ENCODE measurements around the gene ATP13A1. TPM values are rescaled to one million over a fixed set of nuclear protein-coding genes. Genes with fewer than 3 reads are reported as not detected.
A peak's percentile ranks its signal among the peaks of the same experiment; 100 is the strongest.

Gene ATP13A1
- polyA plus RNA-seq, 3 donors: 16.9 to 106 (median 21.9) TPM

- Mint-ChIP-seq H3K4me3 (no peak overlapping the region), H3K9me3 (no peaks in the 10 kb centered on the region), H3K27ac (no peak overlapping the region), H3K27me3 (ENCODE audit: low read depth in 3 of 3) (peaks cover 0 to 2% (median 1%) of the 10 kb centered on the region in 3 donors), H3K36me3 (peaks cover 62 to 89% of the 10 kb centered on the region in 2 donors), H3K4me1 (peaks cover 22% of the 10 kb centered on the region)
- H4K20me1 ChIP-seq (ENCODE audit: insufficient read depth, low read length): peaks cover 92% of the 10 kb centered on the region
- peaks cover 64% of the 10 kb centered on the region for H3K79me2 ChIP-seq (ENCODE audit: insufficient read depth, low read length)
- intact Hi-C loops (cut with micrococcal nuclease): no loop called here
- H3K4me3 ChIP-seq (replicated peaks in 1 of 3; ENCODE audit: low read depth in 2 of 3, low read length in 3 of 3): no peak overlapping the region
- H3K9me3 ChIP-seq (replicated peaks in 1 of 2; ENCODE audit: control insufficient read depth in 1 of 2, insufficient read depth in 1 of 2, low read length in 2 of 2): no peaks in the 10 kb centered on the region
- WGBS (ENCODE audit: insufficient coverage): 96% methylated on average over 43 of the region's 53 CpGs
- no peak for DNase-seq
- peaks cover 27 to 30% of the 10 kb centered on the region in 2 donors for H3K4me1 ChIP-seq (ENCODE audit: control insufficient read depth in 1 of 2, insufficient read depth in 2 of 2, low read length in 2 of 2)
- peaks cover 77 to 92% of the 10 kb centered on the region in 2 donors for H3K36me3 ChIP-seq (replicated peaks in 1 of 2; ENCODE audit: control insufficient read depth in 1 of 2, insufficient read depth in 2 of 2, low read length in 2 of 2)
- H2AFZ ChIP-seq (ENCODE audit: insufficient read depth, low read depth, low read length, poor library complexity, severe bottlenecking): no peak overlapping the region
- no peak overlapping the region for H3K9ac ChIP-seq (ENCODE audit: insufficient read depth, low read length, poor library complexity, severe bottlenecking)
- H3K27me3 ChIP-seq (ENCODE audit: control insufficient read depth in 2 of 2, insufficient read depth in 2 of 2, low read length in 2 of 2): no peaks in the 10 kb centered on the region
- no peak overlapping the region for H3K4me2 ChIP-seq (replicated peaks; ENCODE audit: extremely low read depth, low read length, poor library complexity, severe bottlenecking)
- no peak for TF ChIP-seq CTCF (IDR thresholded peaks at IDR 0.05)
- no peak overlapping the region for H3K27ac ChIP-seq (ENCODE audit: low read depth in 1 of 2, low read length in 2 of 2)
Measured at GRCh38 chr19:19637523-19638251, 25.8 kb downstream of the ATP13A1 start.

- H3K4me2 ChIP-seq (replicated peaks; ENCODE audit: extremely low read depth, low read length, poor library complexity, severe bottlenecking): no peak overlapping the region
- peaks cover 92% of the 10 kb centered on the region for H4K20me1 ChIP-seq (ENCODE audit: insufficient read depth, low read length)
- H3K27me3 Mint-ChIP-seq (ENCODE audit: low read depth in 3 of 3): peaks cover 0 to 2% (median 1%) of the 10 kb centered on the region in 3 donors
- peak overlapping the region in 1 of 2 donors; percentile 31 for H3K27ac ChIP-seq (ENCODE audit: low read depth in 1 of 2, low read length in 2 of 2)
- H3K36me3 Mint-ChIP-seq: peaks cover 65 to 92% of the 10 kb centered on the region in 2 donors
- peaks cover 18% of the 10 kb centered on the region for H3K4me1 Mint-ChIP-seq
- peaks cover 59% of the 10 kb centered on the region for H3K79me2 ChIP-seq (ENCODE audit: insufficient read depth, low read length)
- DNase-seq: no peak
- H3K4me3 ChIP-seq (replicated peaks in 1 of 3; ENCODE audit: low read depth in 2 of 3, low read length in 3 of 3): no peak overlapping the region
- intact Hi-C loops (cut with micrococcal nuclease): no loop called here
- H3K4me3 Mint-ChIP-seq: no peak overlapping the region
- H3K9ac ChIP-seq (ENCODE audit: insufficient read depth, low read length, poor library complexity, severe bottlenecking): no peak overlapping the region
- H2AFZ ChIP-seq (ENCODE audit: insufficient read depth, low read depth, low read length, poor library complexity, severe bottlenecking): no peak overlapping the region
- no peaks in the 10 kb centered on the region for H3K9me3 ChIP-seq (replicated peaks in 1 of 2; ENCODE audit: control insufficient read depth in 1 of 2, insufficient read depth in 1 of 2, low read length in 2 of 2)
- no peaks in the 10 kb centered on the region for H3K27me3 ChIP-seq (ENCODE audit: control insufficient read depth in 2 of 2, insufficient read depth in 2 of 2, low read length in 2 of 2)
- no peak overlapping the region for H3K27ac Mint-ChIP-seq
- no peak for TF ChIP-seq CTCF (IDR thresholded peaks at IDR 0.05)
- no peaks in the 10 kb centered on the region for H3K9me3 Mint-ChIP-seq
- H3K36me3 ChIP-seq (replicated peaks in 1 of 2; ENCODE audit: control insufficient read depth in 1 of 2, insufficient read depth in 2 of 2, low read length in 2 of 2): peaks cover 82 to 96% of the 10 kb centered on the region in 2 donors
- WGBS (ENCODE audit: insufficient coverage): 95% methylated on average over 24 of the region's 27 CpGs
- H3K4me1 ChIP-seq (ENCODE audit: control insufficient read depth in 1 of 2, insufficient read depth in 2 of 2, low read length in 2 of 2): peaks cover 24 to 25% of the 10 kb centered on the region in 2 donors
Measured at GRCh38 chr19:19637186-19637522, 26.3 kb downstream of the ATP13A1 start.

Data from CD14-positive monocyte (primary cell).